A673 (cell line): ENCODE data around the gene ZNF416. TPM values are rescaled to one million over a fixed set of nuclear protein-coding genes. Genes with fewer than 3 reads are reported as not detected.

ENCODE experiments used
- BruUV-seq: library from RNA; stranded (reverse); fragments of 400-500 nt; replicated peaks from 2 replicates; lab custom pipeline; 2021; lab: Mats Ljungman, UMichigan
- CTCF ChIA-PET: fragments of 300-600 bp; sonication (Branson Sonifier 250); formaldehyde crosslinking; loops from one replicate; lab custom pipeline; 2022; ENCODE audit warnings: antibody characterized with exemption; lab: Charles Lee
- POLR2A ChIA-PET: fragments of 300-600 bp; sonication (Branson Sonifier 250); formaldehyde crosslinking; loops from one replicate; lab custom pipeline; 2022; ENCODE audit warnings: antibody characterized with exemption; ENCODE audit not compliant: low non-redundant PET; lab: Charles Lee
- DNase-seq: peaks from one replicate; pipeline ENCODE4 v3.0.0-alpha.2; 2015; ENCODE audit warnings: low spot score
- H3K27ac ChIP-seq: fragments of 200-600 bp; sonication (generic); 2 replicates; pipeline ENCODE4 v1.5.1; 2016; ENCODE audit warnings: mixed run types, low read depth, mild to moderate bottlenecking, mixed read lengths, antibody characterized with exemption, low read length; ENCODE audit not compliant: poor library complexity, severe bottlenecking
- H3K27me3 ChIP-seq: fragments of 200-600 bp; sonication (generic); replicated peaks from 2 replicates; pipeline ENCODE4 v1.6.1; 2017; ENCODE audit warnings: mixed run types, low read depth, mild to moderate bottlenecking, mixed read lengths, antibody characterized with exemption, low read length; ENCODE audit not compliant: insufficient read depth, poor library complexity
- H3K36me3 ChIP-seq: fragments of 200-600 bp; sonication (generic); 2 replicates; pipeline ENCODE4 v1.6.1; 2016; ENCODE audit warnings: mixed run types, mild to moderate bottlenecking, mixed read lengths, antibody characterized with exemption, low read length; ENCODE audit not compliant: insufficient read depth, poor library complexity, severe bottlenecking
- H3K4me1 ChIP-seq: fragments of 200-600 bp; sonication (generic); 2 replicates; pipeline ENCODE4 v1.6.1; 2017; ENCODE audit warnings: mixed run types, mild to moderate bottlenecking, mixed read lengths, antibody characterized with exemption, low read length; ENCODE audit not compliant: insufficient read depth, poor library complexity, severe bottlenecking
- H3K4me3 ChIP-seq: fragments of 200-600 bp; sonication (generic); 2 replicates; pipeline ENCODE4 v1.5.1; 2016; ENCODE audit warnings: low read depth, mixed run types, mild to moderate bottlenecking, mixed read lengths, low read length; ENCODE audit not compliant: poor library complexity, severe bottlenecking
- H3K9me3 ChIP-seq: fragments of 200-600 bp; sonication (generic); 2 replicates; pipeline ENCODE4 v1.6.1; 2016; ENCODE audit warnings: mixed run types, low read depth, mild to moderate bottlenecking, mixed read lengths, antibody characterized with exemption, low read length; ENCODE audit not compliant: poor library complexity, severe bottlenecking
- EZH2 ChIP-seq: fragments of 200-600 bp; sonication (generic); IDR thresholded peaks from 2 replicates; pipeline ENCODE4 v1.6.1; 2017; ENCODE audit warnings: borderline replicate concordance, low read depth, mild to moderate bottlenecking, mixed read lengths, antibody characterized with exemption, low read length; ENCODE audit not compliant: poor library complexity, severe bottlenecking
- intact Hi-C: fragments of 100-400 bp; cut with micrococcal nuclease; formaldehyde crosslinking; loops from one replicate; pipeline ENCODE4 v1.10.0; 2022; ENCODE audit not compliant: unreplicated experiment
- total RNA-seq: library from RNA; stranded (reverse); gene quantifications from 2 replicates; pipeline ENCODE4 v1.2.3, GENCODE V29; 2021
- TF ChIP-seq, protein P1 (sequence below): fragments of 300-800, 200-600 bp; sonication (generic); conservative IDR thresholded peaks from 2 replicates; pipeline ENCODE4 v1.5.1; 2017; ENCODE audit warnings: low read depth, mild to moderate bottlenecking, antibody characterized with exemption, low read length, moderate library complexity, mixed read lengths

The ZNF416 gene
- total RNA-seq, 1 experiment from 2014 or later, result 6.8 TPM

- Histone ChIP-seq H3K9me3 (peaks cover 87% of the 10 kb centered on the region), H3K4me3 (no peak overlapping the region), H3K4me1 (no peaks in the 10 kb centered on the region), H3K27me3 (no peaks in the 10 kb centered on the region), H3K36me3 (peaks cover 71% of the 10 kb centered on the region), H3K27ac (no peak overlapping the region)
- no peak for DNase-seq
- no TSS peak for BruUV-seq
- ChIA-PET CTCF (no interaction called here), POLR2A (no interaction called here)
- TF ChIP-seq, protein P1, sequence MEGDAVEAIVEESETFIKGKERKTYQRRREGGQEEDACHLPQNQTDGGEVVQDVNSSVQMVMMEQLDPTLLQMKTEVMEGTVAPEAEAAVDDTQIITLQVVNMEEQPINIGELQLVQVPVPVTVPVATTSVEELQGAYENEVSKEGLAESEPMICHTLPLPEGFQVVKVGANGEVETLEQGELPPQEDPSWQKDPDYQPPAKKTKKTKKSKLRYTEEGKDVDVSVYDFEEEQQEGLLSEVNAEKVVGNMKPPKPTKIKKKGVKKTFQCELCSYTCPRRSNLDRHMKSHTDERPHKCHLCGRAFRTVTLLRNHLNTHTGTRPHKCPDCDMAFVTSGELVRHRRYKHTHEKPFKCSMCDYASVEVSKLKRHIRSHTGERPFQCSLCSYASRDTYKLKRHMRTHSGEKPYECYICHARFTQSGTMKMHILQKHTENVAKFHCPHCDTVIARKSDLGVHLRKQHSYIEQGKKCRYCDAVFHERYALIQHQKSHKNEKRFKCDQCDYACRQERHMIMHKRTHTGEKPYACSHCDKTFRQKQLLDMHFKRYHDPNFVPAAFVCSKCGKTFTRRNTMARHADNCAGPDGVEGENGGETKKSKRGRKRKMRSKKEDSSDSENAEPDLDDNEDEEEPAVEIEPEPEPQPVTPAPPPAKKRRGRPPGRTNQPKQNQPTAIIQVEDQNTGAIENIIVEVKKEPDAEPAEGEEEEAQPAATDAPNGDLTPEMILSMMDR, result no peak
- TF ChIP-seq EZH2, result no peak
- intact Hi-C loops, result no loop called here
These were observed 40.7 kb downstream of the ZNF416 start for GRCh38 chr19:57537953-57538547.

- TSS peak; percentile 48 for BruUV-seq
- CTCF ChIA-PET, result no interaction called here
- peaks cover 8% of the 10 kb centered on the region for H3K36me3 ChIP-seq
- peaks cover 3% of the 10 kb centered on the region for H3K4me1 ChIP-seq
- peak within 1 kb of the TSS; percentile 77 for H3K4me3 ChIP-seq
- TF ChIP-seq EZH2, result no peak
- TF ChIP-seq, protein P1, result no peak
- DNase-seq, result peak; percentile 96
- POLR2A ChIA-PET, result no interaction called here
- H3K9me3 ChIP-seq, result peaks cover 13% of the 10 kb centered on the region
- peak within 1 kb of the TSS; percentile 60 for H3K27ac ChIP-seq
- no peaks in the 10 kb centered on the region for H3K27me3 ChIP-seq
- intact Hi-C loops, result no loop called here
These were observed 51.4 kb downstream of the ZNF416 start, which contains the start of gene ZNF549 for GRCh38 chr19:57527136-57527881. ZNF549 (plus strand) TSS chr19:57527356; CDS start chr19:57527574, 218 bp downstream.

Other genes starting within 250 kb of the ZNF416 start
- 10.2 and 11.0 TPM in 2 replicates for gene ZNF304, start 227.6 kb downstream of the ZNF416 start, total RNA-seq
- gene TRAPPC2B, start 215.4 kb downstream of the ZNF416 start, total RNA-seq, result 16.8 and 18.7 TPM in 2 replicates
- gene ZNF547, start 215.4 kb downstream of the ZNF416 start, total RNA-seq, result 5.0 and 6.1 TPM in 2 replicates
- 16.9 TPM in 2 replicates for gene ZNF548, start 189.1 kb downstream of the ZNF416 start, total RNA-seq
- 13.1 and 19.2 TPM in 2 replicates for gene ZNF17, start 167.8 kb downstream of the ZNF416 start, total RNA-seq
- 21.6 and 22.9 TPM in 2 replicates for gene ZNF749, start 143.6 kb downstream of the ZNF416 start, total RNA-seq
- 0.41 and 0.83 TPM in 2 replicates for gene VN1R1, start 121.8 kb downstream of the ZNF416 start, total RNA-seq
- gene ZNF772, start 101.3 kb downstream of the ZNF416 start, total RNA-seq, result 19.4 and 21.2 TPM in 2 replicates
- 12.4 and 14.6 TPM in 2 replicates for gene ZNF419, start 91.2 kb downstream of the ZNF416 start, total RNA-seq
- gene ZNF773, start 79.0 kb downstream of the ZNF416 start, total RNA-seq, result 9.7 and 13.4 TPM in 2 replicates
- gene ZNF549, start 51.6 kb downstream of the ZNF416 start, total RNA-seq, result 8.5 and 10.1 TPM in 2 replicates
- gene ZNF550, start 19.0 kb downstream of the ZNF416 start, total RNA-seq, result 9.6 and 11.5 TPM in 2 replicates
- gene ZIK1, start 5.2 kb upstream of the ZNF416 start, total RNA-seq, result 16.3 and 16.7 TPM in 2 replicates
- gene ZNF530, start 21.0 kb upstream of the ZNF416 start, total RNA-seq, result 9.4 and 11.3 TPM in 2 replicates
- 24.3 and 24.7 TPM in 2 replicates for gene ZNF134, start 35.3 kb upstream of the ZNF416 start, total RNA-seq
- gene ZNF211, start 54.3 kb upstream of the ZNF416 start, total RNA-seq, result 8.2 and 10.1 TPM in 2 replicates
- gene ZSCAN4, start 90.0 kb upstream of the ZNF416 start, total RNA-seq, result not detected in 2 replicates
- gene ZNF551, start 103.1 kb upstream of the ZNF416 start, total RNA-seq, result 12.7 and 17.8 TPM in 2 replicates
- 4.0 and 4.4 TPM in 2 replicates for gene ZNF154, start 130.3 kb upstream of the ZNF416 start, total RNA-seq
- gene ZNF671, start 148.7 kb upstream of the ZNF416 start, total RNA-seq, result 4.4 and 5.3 TPM in 2 replicates
- gene ZNF776, start 167.9 kb upstream of the ZNF416 start, total RNA-seq, result 10.3 and 15.8 TPM in 2 replicates
- gene ZNF586, start 190.8 kb upstream of the ZNF416 start, total RNA-seq, result 18.2 and 19.5 TPM in 2 replicates
- gene ZNF552, start 236.0 kb upstream of the ZNF416 start, total RNA-seq, result 5.4 and 10.6 TPM in 2 replicates